HPDE6-E6E7 (cell line): Measurements from ENCODE around the gene MCC.
A peak's percentile ranks its signal among the peaks of the same experiment; 100 is the strongest.

Experiments used
- DNase-seq: peaks from one replicate; pipeline ENCODE4 v3.0.0; 2011; ENCODE audit warnings: missing footprints; ENCODE audit errors: extremely low spot score

The MCC gene

DNA sequence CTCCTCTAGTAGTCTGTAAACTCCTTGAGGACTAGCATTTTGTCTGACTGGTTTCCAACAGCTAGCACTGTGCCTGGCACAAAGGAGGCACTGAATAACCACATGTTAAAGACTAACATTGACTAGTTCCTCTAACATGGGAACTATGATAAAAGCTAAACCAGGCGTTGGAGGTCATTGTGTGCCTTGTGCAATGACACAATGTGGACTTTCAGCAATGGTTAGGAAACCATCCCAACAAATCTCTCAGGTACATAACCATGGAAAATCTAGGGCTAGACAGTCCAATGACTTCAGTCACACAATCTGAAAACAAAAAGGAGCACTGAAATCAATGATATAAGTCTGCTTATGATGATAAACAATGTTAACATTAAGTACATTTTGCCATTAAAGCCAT lies 311.0 kb downstream of the MCC start:
- no peak for DNase-seq

DNA sequence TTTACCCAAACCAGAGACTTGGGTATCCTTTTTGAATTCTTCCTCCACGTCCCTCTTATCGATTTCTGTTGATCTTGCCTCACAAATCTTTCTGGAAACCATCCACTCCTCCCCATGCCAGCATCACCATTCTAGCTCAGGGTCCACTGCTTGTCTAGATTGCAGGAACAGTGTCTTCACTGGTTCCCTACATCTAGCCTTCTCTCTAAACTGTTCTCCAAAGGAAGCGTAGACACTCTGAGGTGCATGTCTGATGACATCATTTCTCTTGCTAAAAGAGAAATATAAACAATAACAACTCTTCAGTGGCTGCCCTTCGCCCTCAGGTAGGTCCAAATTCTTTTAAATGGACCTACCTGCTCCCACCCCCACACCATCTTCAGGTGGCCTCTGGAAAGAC lies 311.5 kb downstream of the MCC start:
- no peak for DNase-seq

DNA sequence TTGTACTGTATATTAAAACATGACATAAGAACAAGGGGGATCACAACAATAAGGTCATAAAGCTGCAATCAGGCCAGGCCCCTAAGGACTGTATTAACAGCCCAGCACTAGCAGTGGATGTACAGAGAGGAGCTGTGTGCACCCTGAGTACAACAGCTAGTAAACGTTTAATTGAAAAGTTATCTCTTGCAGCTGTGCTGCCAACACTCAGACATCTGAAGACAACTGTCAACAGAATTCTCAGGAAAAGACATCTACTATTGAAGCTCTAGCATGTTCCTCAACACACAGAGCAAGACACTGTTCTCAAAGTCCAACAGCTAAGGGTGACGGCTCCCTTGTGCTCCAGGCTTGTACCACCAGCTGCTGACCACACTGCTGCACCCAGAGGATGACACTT lies 312.1 kb downstream of the MCC start:
- no peak for DNase-seq

DNA sequence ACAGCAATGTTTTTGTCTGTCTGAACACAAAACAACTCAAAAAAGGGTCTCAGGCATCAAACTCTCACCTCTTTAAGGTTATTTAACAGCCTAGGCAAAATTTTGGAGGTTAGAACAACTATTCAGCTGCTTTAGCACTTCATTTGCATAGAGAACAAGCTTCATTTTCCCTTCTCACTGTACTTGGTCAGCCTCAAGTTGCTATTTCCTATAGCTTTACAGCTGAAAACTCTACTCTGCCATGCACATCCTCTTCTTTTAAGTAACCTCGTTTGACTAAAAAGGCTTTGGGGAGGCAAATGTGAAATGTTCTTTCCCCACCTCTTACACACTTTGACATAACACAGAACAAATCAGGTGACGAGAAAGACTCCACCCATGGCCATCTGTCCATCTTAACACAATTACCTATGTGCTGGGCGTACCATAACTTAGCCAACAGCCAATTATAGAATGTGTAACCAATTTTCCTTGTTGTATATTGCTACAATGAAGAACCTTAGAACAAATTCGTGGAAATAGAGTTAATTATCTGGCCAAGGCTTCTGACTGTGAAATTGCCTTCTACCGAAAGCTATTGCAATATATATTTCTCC lies 315.9 kb downstream of the MCC start:
- DNase-seq: no peak

DNA sequence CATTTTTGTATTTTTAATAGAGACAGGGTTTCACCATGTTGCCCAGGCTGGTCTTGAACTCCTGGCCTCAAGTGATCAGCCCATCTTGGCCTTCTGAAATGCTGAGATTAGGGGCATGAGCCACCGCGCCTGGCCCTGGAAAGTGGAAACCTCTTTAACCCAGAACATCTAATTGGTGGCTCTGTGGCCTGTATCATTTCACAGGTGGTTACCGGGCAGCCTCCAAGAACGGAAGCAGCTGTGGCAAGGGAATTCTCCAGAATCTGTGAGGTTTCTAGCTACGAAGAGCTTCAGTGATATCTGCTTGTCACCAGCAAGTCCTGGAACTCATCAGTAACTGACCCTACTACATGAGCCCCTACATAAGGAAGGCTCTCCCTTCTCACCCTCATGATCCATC lies 316.7 kb downstream of the MCC start:
- no peak for DNase-seq

DNA sequence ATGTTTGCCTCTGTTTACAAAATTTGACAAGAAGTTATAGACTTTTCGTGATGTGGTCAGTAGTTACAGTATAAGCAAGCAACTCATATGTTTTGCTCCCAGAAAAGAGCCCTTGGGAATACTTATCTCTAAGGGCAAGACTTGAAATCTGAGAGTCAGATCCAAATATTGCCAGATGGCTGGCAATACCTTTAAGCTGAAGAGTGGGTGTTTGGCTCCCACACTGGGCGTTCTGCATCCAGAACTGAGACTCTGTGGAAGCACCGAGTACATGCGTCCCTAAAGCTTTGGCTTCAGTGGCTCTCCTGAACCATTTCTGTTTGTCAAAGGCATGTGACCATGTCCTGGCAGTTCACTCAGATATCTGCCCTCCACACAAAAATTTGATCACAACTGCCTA lies 317.5 kb downstream of the MCC start:
- no peak for DNase-seq

DNA sequence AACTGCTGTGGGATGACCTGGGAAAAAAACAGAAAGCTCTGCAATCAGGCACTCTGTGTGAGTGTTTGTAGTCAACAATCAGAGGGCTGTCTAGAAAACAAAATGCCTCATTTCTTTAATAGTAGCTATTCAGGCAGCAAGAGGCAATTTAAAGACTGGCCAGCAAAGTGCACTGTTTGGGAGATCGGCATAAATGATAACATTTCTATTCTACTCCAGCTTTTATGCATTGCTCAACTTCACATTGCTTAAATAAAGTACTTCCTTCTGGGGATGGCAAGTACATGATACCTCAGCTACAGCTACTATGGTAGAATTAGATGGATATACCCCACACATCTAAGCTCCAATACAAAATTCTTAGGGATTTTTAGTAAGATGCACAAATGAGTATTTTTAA lies 318.5 kb downstream of the MCC start:
- DNase-seq: no peak

DNA sequence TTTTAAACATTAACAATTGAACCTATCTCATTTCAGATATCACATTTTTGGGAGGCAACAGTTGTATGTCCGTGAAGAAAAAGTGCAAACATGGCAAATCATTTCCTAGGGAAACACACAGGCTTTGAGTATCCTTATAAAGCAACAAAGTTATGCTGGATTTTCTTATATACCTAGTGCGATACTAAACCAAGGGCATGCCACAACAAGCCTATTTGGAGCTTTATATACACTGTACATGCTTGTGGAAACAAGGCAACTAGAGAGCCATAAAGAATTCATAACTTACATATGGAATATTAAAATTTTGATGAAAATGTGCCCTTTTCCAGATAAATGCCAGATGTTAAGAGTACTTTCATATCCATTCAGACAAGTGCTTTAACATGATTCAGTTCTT lies 320.3 kb downstream of the MCC start:
- DNase-seq: peak; percentile 29

DNA sequence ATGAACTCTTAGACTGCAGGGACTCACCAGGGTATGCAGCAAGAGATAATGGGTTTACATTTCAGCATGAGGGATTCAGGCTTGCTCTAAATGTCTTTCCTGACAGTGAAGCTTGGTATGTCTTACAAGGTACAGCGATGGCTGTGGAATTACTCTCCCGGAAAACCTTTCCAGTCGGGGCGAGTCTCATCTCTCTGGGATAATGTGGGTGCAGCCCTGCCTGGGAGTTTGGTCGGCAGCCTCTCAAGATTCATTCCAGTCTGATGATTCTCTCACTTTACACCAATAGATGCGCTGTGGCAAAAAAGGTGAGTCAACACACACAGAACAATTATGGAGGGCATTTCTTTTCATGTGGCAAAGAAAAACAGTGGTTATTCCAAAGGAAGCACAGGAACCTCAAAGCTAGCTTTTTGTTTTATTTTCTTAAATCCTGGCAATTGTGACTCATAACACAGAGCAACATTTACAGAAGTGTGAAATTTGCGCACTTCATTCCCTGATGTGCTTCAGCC lies 321.3 kb downstream of the MCC start:
- peak; percentile 81 for DNase-seq

DNA sequence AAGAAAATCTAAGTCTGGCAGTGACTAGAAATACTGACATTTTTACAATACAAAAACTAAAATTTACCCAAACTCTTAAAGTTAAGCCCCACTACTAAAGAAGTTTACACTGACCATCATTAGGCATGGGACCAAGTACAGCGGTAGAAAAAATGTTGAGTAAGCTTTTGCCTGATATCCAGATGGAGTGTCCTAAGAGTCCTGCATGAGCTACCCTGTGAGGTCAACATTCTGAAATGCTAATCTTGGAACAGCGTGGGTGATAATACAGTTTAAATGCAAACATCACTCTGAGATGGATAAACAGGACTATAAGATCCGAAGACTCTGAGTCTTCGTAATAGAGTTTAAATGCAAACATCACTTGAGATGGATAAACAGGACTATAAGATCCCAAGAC lies 322.0 kb downstream of the MCC start:
- no peak for DNase-seq

DNA sequence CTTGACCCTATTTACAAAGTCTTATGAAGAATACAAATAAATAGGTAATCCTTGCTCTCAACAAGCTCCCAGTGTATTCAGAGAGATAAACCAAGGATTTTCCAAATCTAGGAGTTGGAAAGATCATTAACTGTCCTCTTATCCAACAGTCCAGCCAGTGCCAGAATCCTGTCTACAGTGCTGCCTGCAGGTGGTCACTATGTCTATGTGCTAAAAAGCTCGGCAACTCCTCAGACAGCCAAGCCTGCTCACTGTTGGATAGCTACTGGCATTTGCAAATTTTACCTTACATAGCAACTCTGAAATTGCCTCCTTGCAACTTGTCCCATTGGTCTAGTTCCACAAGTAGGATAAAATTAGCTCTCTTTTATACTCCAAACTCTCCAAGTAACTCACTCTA lies 324.2 kb downstream of the MCC start:
- DNase-seq: no peak

DNA sequence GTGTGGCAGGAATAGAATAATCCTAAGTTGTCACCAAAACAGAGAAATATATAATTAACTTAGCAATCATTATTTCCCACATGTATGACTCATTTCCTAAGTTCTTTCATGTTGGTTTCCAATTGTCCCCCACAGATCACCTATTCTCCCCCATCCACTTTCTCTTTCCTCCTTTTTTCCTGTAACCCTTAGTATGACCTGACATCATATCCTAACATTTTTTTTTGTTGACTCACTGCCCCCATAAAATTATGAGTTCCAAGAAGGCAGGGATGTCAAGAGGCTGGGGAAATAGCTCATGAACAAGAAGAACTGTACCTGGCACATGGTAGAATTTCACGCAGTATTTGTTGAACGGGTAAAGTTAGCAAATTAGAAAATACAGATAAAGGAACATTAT lies 324.9 kb downstream of the MCC start:
- no peak for DNase-seq

DNA sequence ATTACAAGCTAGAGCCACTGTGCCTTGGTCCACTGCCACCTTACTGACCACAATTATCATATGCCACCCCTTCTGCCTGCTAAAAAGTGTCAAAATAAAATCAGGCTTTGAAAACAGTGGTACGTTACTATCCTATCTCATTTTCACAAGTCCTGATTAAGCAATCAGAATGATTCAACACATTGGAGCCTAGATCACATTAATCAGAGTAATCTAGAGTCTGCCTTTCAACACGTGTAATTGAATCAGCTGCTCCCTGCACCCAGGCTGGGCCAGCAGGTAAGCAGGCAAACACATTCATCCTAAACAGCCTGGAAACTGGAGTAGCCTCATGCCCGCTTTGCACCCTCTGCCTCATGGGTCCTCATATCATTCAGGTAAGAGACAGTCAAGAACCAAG lies 325.5 kb downstream of the MCC start:
- peak; percentile 90 for DNase-seq

DNA sequence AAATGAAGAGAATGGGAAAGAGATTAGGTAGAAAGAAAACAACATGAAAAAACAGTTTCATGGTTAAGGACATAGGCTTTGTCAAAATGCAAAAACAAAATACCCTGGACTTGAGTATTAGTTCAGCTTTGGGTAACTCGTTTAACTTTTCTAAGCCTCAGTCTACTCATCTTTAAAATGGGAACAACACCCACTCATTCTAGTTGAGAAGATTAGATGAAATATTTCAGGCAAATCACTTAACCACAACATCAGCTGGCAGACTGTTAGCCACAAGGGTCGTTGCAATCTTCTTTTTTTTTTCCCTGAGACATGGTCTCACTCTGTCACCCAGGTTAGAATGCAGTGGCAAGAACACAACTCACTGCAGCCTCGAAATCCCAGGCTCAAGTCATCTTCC lies 326.0 kb downstream of the MCC start:
- no peak for DNase-seq

DNA sequence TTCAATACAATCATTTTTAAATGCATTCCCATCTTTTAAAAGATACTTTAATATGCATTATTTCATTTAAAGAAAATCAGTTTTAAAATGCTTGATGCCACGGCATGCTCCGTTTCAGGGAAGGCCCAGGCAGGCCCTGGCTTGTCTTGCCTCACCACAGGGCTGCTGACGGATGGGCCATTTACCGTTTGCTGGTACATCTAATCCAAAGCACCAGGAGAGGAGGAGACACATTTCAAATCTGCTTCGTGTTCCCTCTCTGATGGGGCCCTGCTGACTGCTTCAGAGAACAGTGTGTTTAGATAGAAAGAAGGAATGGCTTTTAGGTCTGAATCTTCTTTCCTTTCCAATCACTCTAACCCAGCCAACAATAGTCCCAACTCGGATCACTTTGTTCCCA lies 326.4 kb downstream of the MCC start:
- DNase-seq: peak; percentile 80

DNA sequence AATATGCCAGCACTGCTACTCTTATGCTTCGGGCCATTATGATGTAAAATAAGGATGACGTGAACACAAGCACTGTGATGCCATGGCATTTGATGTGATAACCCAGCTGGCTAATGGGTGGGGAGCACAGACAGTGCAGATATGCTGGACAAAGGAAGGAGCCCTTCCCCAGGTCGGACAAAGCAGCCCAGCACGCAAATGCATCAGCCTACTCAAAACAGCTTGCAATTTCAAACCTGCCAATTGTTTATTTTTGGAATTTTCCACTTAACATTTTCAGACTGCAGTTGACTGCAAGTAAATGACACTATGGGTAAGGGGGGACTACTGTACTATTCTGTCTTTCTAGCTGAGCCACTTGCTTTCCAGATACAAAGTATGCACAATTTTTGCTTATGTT lies 330.4 kb downstream of the MCC start:
- no peak for DNase-seq

DNA sequence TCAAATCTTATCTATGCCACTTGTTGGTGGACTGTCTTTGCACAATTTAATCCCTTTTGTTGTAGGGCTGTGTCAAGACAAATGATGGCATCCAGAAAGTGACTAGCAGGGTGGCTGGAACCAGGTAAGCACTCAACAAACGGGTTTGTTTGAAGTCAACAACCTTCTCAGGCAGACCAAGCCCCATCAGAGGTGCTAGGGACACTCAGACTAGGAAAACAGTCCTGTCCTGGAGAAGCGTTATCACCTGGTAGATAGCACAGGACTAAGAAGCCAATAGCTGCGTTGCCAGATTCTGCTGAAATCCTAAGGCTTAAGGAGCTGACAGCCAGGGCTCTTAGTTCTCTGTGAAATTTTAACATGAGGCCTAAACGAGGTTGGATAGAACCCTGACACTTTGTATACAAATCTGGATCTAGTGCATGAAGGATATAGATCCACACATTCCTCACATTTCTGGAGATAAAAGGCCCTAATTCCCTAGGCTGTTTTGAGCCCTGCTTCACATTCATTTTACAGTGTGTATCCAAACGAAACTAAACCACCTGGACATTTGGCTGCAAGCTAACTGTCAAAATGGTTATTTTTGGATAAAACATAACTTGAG lies 331.9 kb downstream of the MCC start:
- no peak for DNase-seq

DNA sequence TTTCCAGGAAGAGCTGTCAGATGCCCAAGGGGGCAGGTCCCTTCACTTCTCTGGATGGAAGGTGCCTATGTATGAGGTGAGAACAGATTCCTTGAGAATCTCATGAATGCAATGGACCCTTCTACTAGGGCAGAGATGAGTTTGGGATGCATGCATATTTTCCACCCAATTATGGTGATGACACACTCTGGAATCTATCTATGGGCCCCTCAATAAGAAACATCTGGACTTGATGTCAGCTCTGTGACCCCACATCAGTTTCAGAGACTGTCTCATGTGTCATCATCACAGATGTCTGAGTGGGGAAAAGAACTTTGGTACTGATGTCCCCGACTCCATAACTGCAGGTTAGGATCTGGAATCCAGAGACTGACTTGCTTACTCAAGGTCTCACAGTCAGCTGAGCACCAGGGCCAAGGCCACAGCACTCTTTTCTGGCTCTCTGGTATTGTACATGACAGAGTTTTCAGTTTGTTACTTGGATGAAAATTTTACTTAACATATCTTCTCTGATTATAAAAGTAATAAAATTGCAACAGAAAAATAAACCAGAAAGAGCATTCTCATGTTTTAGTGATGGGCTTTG lies 334.6 kb downstream of the MCC start:
- no peak for DNase-seq

DNA sequence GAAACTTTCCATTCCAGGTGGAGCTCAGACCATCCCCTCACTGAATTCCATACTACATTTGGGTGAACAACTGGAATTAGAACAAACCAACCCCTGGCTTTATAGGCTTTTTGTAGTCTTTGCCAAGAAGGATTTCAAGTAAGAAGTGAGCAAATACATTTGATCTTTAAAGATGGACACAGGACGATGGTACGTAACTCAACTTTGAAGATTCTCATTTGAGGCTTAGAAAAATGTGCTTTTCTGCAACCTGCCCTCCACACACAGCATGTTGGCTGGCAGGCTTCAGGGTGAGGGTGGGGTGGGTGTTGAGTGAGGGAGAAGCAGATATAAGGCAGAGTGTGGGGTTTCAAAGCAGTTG lies 335.9 kb downstream of the MCC start:
- no peak for DNase-seq

DNA sequence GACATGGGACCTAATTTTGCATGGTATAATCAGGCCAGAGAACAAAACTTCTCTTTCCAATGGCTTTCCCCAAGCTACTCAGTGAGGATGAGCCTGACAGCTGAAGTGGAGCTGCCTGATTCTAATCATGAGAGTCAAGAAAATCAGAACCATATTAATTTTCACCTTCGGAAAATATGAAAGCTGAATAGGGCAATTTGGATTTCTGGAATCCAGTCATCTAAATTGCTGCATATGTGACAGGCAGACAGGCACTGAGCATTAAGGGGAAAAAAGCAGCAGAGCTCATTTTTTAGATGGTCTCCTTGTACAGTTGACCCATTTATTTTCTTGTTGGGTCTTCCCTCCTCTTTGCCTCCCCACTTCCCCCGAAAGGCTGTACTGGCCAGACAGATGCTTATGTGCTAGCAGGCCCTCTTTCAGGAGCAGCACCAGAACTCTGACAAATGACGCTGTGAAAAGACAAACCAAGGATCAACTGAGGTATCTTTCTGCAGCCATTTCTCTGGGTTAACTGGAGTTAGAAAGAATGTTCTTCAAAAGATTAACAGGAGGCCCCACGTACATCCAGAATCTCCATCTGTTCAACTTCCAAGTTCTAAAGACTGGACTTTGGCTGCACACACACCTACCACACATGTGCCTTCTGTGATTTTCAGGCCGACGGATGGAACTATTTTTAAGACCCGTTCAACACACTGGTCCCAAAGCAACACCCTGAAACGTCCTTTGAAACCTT lies 336.4 kb downstream of the MCC start:
- DNase-seq: no peak

DNA sequence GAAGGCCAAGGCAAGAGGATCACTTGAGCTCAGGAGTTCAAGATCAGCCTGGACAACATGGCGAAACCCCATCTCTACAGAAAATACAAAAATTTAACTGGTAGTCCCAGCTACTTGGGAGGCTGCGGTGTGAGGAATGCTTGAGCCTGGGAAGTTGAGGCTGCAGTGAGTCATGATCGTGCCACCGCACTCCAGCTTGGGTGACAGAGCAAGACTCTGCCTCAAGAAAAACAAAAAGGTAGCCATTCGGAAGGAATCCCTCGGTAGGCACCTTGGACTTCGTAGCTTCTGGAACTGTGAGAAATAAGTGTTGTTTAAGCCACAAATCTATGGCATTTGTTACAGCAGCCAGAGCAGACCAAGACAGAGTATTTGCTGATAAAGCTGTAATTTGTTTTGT lies 337.4 kb downstream of the MCC start:
- no peak for DNase-seq

DNA sequence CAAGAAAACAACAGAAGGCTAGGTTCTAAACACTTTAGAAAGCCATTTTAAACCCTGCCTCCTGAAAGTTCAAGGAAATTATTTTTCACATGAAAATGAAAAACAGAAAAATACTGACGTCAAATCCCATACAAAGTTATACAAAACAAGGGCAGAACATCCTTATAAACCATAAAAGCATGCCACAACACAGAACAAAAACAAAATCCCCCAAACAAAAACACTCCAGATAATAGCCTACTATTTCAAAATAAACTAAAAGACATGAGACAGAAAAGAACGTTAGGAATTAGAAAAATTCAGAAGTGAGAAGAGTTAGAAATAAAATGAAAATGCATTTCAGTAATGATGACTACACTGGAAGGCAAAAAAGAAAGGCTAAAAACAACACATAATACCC lies 338.0 kb downstream of the MCC start:
- DNase-seq: no peak

DNA sequence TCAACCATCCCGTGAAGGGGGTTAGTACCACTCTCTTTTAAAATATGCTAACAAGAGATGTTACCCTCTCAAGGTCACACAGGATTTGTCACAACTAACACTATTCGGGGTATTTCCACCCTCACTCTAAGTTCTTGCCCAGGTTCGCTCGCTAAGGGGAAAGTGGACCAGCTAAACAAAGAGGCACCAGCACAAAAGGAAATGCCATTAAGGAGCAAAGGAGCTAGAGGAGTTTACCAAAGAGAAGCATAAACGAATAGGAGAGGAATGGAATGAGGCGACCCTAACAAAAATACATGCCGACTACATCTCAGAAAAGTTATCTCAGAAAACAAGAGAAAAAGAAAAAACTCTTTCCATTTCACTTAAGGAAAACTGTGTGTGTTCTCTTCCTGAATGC lies 340.7 kb downstream of the MCC start:
- DNase-seq: no peak
